ENCODE measurements around the gene TTC17. TPM values are rescaled to one million over a fixed set of nuclear protein-coding genes. Genes with fewer than 3 reads are reported as not detected.

The TTC17 gene
- total RNA-seq, 2 donors from 2014 or later = 103 to 122 TPM

- 97 to 100% methylated on average over 1 to 3 of the region's 3 CpGs for WGBS, 2 experiments (ENCODE audit: insufficient coverage in 1 of 2, insufficient read length in 1 of 2)
- H3K36me3 Mint-ChIP-seq (ENCODE audit: low read depth) = peaks cover 31% of the 10 kb centered on the region
- no peak overlapping the region for H3K4me3 Mint-ChIP-seq
- Histone ChIP-seq H3K9ac (ENCODE audit: extremely low read depth, low read length, poor library complexity, severe bottlenecking) (no peak overlapping the region), H3K4me1 (ENCODE audit: control insufficient read depth, insufficient read depth, low read length) (no peaks in the 10 kb centered on the region), H3K27me3 (ENCODE audit: control insufficient read depth, insufficient read depth, low read length, poor library complexity, severe bottlenecking) (no peaks in the 10 kb centered on the region), H3K4me3 (ENCODE audit: low read length) (no peak overlapping the region), H3K36me3 (ENCODE audit: control insufficient read depth, insufficient read depth, low read length) (peaks cover 39% of the 10 kb centered on the region), H3K27ac (ENCODE audit: low read depth, low read length) (no peak overlapping the region), H3K9me3 (ENCODE audit: control insufficient read depth, low read length) (no peaks in the 10 kb centered on the region)
- TF ChIP-seq CTCF (conservative IDR thresholded peaks at IDR 0.05) = no peak
- H3K9me3 Mint-ChIP-seq = no peaks in the 10 kb centered on the region
- H3K4me1 Mint-ChIP-seq = no peaks in the 10 kb centered on the region
- no peaks in the 10 kb centered on the region for H3K27me3 Mint-ChIP-seq (ENCODE audit: insufficient read depth)
- DNase-seq = no peak
- H3K27ac Mint-ChIP-seq = no peak overlapping the region
Measured at GRCh38 chr11:43378897-43379296, 20.2 kb downstream of the TTC17 start.

- no peak overlapping the region for H3K27ac Mint-ChIP-seq
- H3K27me3 ChIP-seq (ENCODE audit: control insufficient read depth, insufficient read depth, low read length, poor library complexity, severe bottlenecking) = no peaks in the 10 kb centered on the region
- no peak overlapping the region for H3K4me3 Mint-ChIP-seq
- H3K9ac ChIP-seq (ENCODE audit: extremely low read depth, low read length, poor library complexity, severe bottlenecking) = no peak overlapping the region
- no peaks in the 10 kb centered on the region for H3K27me3 Mint-ChIP-seq (ENCODE audit: insufficient read depth)
- no peaks in the 10 kb centered on the region for H3K4me1 Mint-ChIP-seq
- H3K9me3 ChIP-seq (ENCODE audit: control insufficient read depth, low read length) = no peaks in the 10 kb centered on the region
- peaks cover 59% of the 10 kb centered on the region for H3K36me3 ChIP-seq (ENCODE audit: control insufficient read depth, insufficient read depth, low read length)
- peaks cover 38% of the 10 kb centered on the region for H3K36me3 Mint-ChIP-seq (ENCODE audit: low read depth)
- DNase-seq = no peak
- TF ChIP-seq CTCF (conservative IDR thresholded peaks at IDR 0.05) = no peak
- H3K4me3 ChIP-seq (ENCODE audit: low read length) = no peak overlapping the region
- no peak overlapping the region for H3K27ac ChIP-seq (ENCODE audit: low read depth, low read length)
- 55% methylated on average over 2 of the region's 2 CpGs; no CpG with 5 or more reads in 1 of the 2 experiments for WGBS, 2 experiments (ENCODE audit: insufficient coverage in 1 of 2, insufficient read length in 1 of 2)
- H3K9me3 Mint-ChIP-seq = no peaks in the 10 kb centered on the region
- no peaks in the 10 kb centered on the region for H3K4me1 ChIP-seq (ENCODE audit: control insufficient read depth, insufficient read depth, low read length)
Measured at GRCh38 chr11:43381802-43382201, 23.1 kb downstream of the TTC17 start.

- no peak for TF ChIP-seq CTCF (conservative IDR thresholded peaks at IDR 0.05)
- Histone ChIP-seq H3K27me3 (ENCODE audit: control insufficient read depth, insufficient read depth, low read length, poor library complexity, severe bottlenecking) (no peaks in the 10 kb centered on the region), H3K9ac (ENCODE audit: extremely low read depth, low read length, poor library complexity, severe bottlenecking) (no peak overlapping the region), H3K27ac (ENCODE audit: low read depth, low read length) (no peak overlapping the region), H3K4me3 (ENCODE audit: low read length) (no peak overlapping the region), H3K9me3 (ENCODE audit: control insufficient read depth, low read length) (no peaks in the 10 kb centered on the region), H3K36me3 (ENCODE audit: control insufficient read depth, insufficient read depth, low read length) (peaks cover 65% of the 10 kb centered on the region), H3K4me1 (ENCODE audit: control insufficient read depth, insufficient read depth, low read length) (no peaks in the 10 kb centered on the region)
- Mint-ChIP-seq H3K4me1 (no peaks in the 10 kb centered on the region), H3K9me3 (no peaks in the 10 kb centered on the region), H3K27me3 (ENCODE audit: insufficient read depth) (no peaks in the 10 kb centered on the region), H3K36me3 (ENCODE audit: low read depth) (peaks cover 36% of the 10 kb centered on the region), H3K4me3 (no peak overlapping the region), H3K27ac (no peak overlapping the region)
- no peak for DNase-seq
- WGBS, 2 experiments (ENCODE audit: insufficient coverage in 1 of 2, insufficient read length in 1 of 2) = 93 to 100% methylated on average over 1 of the region's 1 CpG
Measured at GRCh38 chr11:43382614-43383013, 23.9 kb downstream of the TTC17 start.
